Esophagus (tissue), 2 donors: ENCODE measurements around the gene CAMTA2. TPM values are rescaled to one million over a fixed set of nuclear protein-coding genes. Genes with fewer than 3 reads are reported as not detected.

Experiments
- H3K27ac ChIP-seq, 2 donors: one replicate each; pipeline ENCODE4 v1.5.1; 2013; ENCODE audit warnings: low read depth in 2 of 2, mild to moderate bottlenecking in 2 of 2, inconsistent platforms in 1 of 2, low read length in 1 of 2, moderate library complexity in 1 of 2
- H3K27me3 ChIP-seq, 2 donors: one replicate each; pipeline ENCODE4 v1.6.1; 2013; ENCODE audit warnings: low read length in 2 of 2, control low read depth in 1 of 2, mild to moderate bottlenecking in 1 of 2; ENCODE audit not compliant: insufficient read depth in 2 of 2, control insufficient read depth in 1 of 2
- H3K36me3 ChIP-seq, 2 donors: one replicate each; pipeline ENCODE4 v1.6.1; 2013; ENCODE audit warnings: low read length in 1 of 2; ENCODE audit not compliant: control insufficient read depth in 2 of 2, insufficient read depth in 2 of 2
- H3K4me1 ChIP-seq, 2 donors: one replicate each; pipeline ENCODE4 v1.6.1; 2013; ENCODE audit warnings: low read length in 1 of 2; ENCODE audit not compliant: control insufficient read depth in 2 of 2, insufficient read depth in 2 of 2
- H3K4me3 ChIP-seq, 2 donors: one replicate each; pipeline ENCODE4 v1.5.1; 2013; ENCODE audit warnings: low read length in 2 of 2, mild to moderate bottlenecking in 2 of 2, low read depth in 1 of 2, moderate library complexity in 1 of 2
- H3K9me3 ChIP-seq, 2 donors: one replicate each; pipeline ENCODE4 v1.6.1; 2013; ENCODE audit warnings: mild to moderate bottlenecking in 2 of 2, low read depth in 1 of 2, low read length in 1 of 2, moderate library complexity in 1 of 2; ENCODE audit not compliant: control insufficient read depth in 2 of 2, insufficient read depth in 1 of 2
- WGBS, 2 donors: extraction: QIAGEN DNeasy Blood & Tissue Kit; methylation state at CpG; one replicate each; pipeline ENCODE4 v1.1.7; 2013; 5-methylcytosine and 5-hydroxymethylcytosine counted together
- polyA plus RNA-seq, 2 donors: library from polyadenylated mRNA; stranded (reverse); fragments of 200-250 nt; gene quantifications; one replicate each; pipeline ENCODE4 v1.2.3, GENCODE V29; 2013
- donor health status: healthy with polysubstance abuse.
- donor health status: Bipolar disorder and iron deficiency.

Gene CAMTA2
- polyA plus RNA-seq, 2 donors = 26.3 to 50.8 TPM

- Histone ChIP-seq H3K36me3 (peaks cover 0 to 13% of the 10 kb centered on the region in 2 donors), H3K27me3 (no peaks in the 10 kb centered on the region), H3K4me1 (peaks cover 6 to 17% of the 10 kb centered on the region in 2 donors)
Observed at GRCh38 chr17:4949321-4950074, 38.0 kb downstream of the CAMTA2 start.

DNA sequence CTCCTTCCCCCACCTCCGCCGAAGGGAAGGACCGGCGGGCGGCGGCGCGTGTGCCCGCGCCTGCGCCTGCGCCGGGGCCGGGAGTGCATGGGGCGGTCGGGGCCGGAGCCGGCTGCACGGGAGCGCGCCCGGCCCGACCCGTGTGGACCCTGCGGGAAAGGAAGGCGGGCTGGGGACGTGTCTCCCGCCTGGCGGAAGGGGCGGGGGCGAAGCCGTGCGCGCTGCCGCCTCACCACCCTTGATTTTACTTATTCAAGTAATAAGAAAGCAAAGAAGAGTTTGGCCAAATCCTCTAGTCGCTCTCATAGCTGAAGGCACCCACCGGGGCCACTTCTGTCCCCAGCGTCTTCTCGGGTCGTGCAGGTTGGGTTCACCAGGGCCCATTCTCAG, 38.5 kb downstream of the CAMTA2 start:
- H3K27ac ChIP-seq = peak overlapping the region; percentile 97 to 100
- H3K4me3 ChIP-seq = peak overlapping the region; percentile 49 to 77
- peaks cover 6 to 18% of the 10 kb centered on the region in 2 donors for H3K4me1 ChIP-seq
- 0% methylated on average over 17 to 40 of the region's 40 CpGs for WGBS, 2 donors
- no peaks in the 10 kb centered on the region for H3K9me3 ChIP-seq
- no peaks in the 10 kb centered on the region for H3K27me3 ChIP-seq
- peaks cover 0 to 14% of the 10 kb centered on the region in 2 donors for H3K36me3 ChIP-seq

More at GRCh38 chr17:4949321-4950074, 38.0 kb downstream of the CAMTA2 start:
- H3K4me3 ChIP-seq = peak overlapping the region; percentile 49 to 77
- peak overlapping the region; percentile 97 to 100 for H3K27ac ChIP-seq
- WGBS, 2 donors = 0 to 1% methylated on average over 70 to 75 of the region's 75 CpGs
- no peaks in the 10 kb centered on the region for H3K9me3 ChIP-seq

DNA sequence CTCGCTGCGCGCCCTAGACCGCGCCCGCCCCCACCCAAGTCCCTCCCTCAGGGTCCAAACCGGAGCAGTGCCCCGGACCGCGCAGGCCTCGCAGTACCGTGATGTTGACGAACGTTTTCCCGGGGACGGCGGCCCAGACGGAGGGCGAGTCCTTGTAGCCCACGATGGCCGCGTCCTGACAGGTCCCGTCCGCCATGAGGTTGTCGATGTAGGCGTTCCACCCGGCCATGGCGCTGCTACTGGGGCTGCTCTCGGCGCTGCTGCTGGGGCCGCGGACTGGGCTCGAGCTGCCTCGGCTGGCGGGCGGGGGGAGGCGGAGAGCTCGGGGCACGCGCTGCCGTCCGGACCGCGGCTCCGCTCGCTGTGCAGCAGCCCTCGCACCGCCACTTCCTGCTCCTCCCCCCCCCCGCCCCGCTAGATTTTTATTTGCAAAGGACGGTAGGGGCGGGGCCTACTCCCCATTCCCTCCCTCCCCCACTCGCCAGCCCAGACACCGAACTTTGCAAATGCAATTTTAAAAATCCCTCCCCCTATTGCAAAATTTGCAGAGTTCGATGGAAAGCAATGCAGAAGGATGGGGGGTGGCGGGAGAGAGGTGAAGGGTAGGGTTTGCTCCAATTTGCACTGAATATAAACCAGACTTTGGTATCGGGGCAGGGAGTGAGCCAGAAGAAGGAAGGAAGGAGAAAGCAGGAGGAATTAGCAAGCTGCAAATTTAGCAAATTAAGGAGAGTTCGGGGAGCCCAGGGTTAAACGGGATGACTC, 39.1 kb downstream of the CAMTA2 start, which contains the start of gene PFN1:
TSS of gene PFN1 (minus strand) at position 365 of the 765 bp plus-strand sequence. CDS start at position 229, 136 bp downstream.
- Histone ChIP-seq H3K4me3 (peak within 1 kb of the TSS; percentile 77 to 99), H3K27me3 (no peaks in the 10 kb centered on the region), H3K36me3 (peaks cover 0 to 17% of the 10 kb centered on the region in 2 donors), H3K4me1 (peaks cover 4 to 15% of the 10 kb centered on the region in 2 donors), H3K27ac (peak within 1 kb of the TSS; percentile 99 to 100), H3K9me3 (no peaks in the 10 kb centered on the region)
- WGBS, 2 donors = 0 to 1% methylated on average over 56 to 59 of the region's 59 CpGs

GRCh38 chr17:4947411-4948165, 39.9 kb downstream of the CAMTA2 start:
- H3K9me3 ChIP-seq = no peaks in the 10 kb centered on the region
- peaks cover 2 to 15% of the 10 kb centered on the region in 2 donors for H3K4me1 ChIP-seq
- H3K4me3 ChIP-seq = peak overlapping the region; percentile 77 to 99
- 1 to 2% methylated on average over 40 to 56 of the region's 56 CpGs for WGBS, 2 donors
- peaks cover 1 to 24% of the 10 kb centered on the region in 2 donors for H3K36me3 ChIP-seq
- H3K27me3 ChIP-seq = no peaks in the 10 kb centered on the region
- peak overlapping the region; percentile 99 to 100 for H3K27ac ChIP-seq

DNA sequence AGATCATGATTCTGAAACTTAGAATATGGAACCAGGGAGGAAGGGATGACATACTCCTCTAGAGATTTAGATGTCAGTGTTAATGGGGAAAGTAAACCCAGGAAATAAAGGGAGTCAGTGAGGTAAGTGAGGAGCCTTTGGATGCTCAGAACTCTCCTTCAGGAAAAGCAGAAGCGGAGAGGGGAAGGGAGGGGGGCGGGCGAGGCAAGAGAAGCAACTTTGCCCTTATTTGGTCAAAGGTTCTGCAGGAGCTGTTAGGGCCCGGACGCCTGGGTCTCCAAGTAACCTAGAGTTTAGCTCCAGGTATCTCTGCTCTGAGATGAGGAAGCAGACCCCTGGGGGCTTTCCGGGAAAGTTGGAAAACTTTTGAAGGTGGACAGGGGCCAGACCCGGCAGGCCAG, 40.5 kb downstream of the CAMTA2 start:
- peak overlapping the region; percentile 90 to 100 for H3K27ac ChIP-seq
- peaks cover 2 to 15% of the 10 kb centered on the region in 2 donors for H3K4me1 ChIP-seq
- 0 to 1% methylated on average over 7 of the region's 7 CpGs for WGBS, 2 donors
- H3K4me3 ChIP-seq = peak overlapping the region; percentile 33 to 77
- H3K27me3 ChIP-seq = no peaks in the 10 kb centered on the region
- no peaks in the 10 kb centered on the region for H3K9me3 ChIP-seq
- H3K36me3 ChIP-seq = peaks cover 5 to 27% of the 10 kb centered on the region in 2 donors

DNA sequence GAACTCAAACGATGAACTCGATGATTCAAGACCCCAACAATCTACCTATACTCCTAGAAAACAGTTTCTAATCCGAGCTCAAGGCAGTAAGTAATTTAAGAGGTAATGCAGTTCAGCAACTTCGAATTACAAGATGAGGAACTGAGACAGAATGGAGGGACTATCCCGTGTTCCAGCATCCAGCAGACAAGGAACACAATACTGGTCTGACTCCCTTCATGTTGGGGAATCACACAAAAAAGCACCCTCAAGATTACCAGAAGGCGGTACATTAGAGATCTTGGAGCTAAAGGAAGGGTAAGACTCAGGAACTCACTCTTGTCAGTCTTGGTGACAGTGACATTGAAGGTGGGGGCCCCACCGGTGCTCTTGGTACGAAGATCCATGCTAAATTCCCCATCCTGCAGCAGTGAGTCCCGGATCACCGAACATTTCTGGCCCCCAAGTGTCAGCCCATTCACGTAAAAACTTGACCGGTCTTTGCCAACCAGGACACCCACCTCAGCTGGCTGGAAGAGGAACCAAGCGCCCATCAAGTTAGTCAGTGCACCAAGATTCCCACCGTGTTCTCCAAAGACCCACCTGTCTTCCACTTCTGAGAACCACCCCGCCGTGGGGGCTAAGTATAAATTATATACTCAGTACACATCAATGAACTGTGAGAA, 41.0 kb downstream of the CAMTA2 start:
- Histone ChIP-seq H3K36me3 (peaks cover 5 to 27% of the 10 kb centered on the region in 2 donors), H3K27ac (peak overlapping the region; percentile 54 to 85), H3K27me3 (no peaks in the 10 kb centered on the region), H3K4me3 (peak overlapping the region; percentile 33 to 77), H3K9me3 (no peaks in the 10 kb centered on the region), H3K4me1 (peaks cover 2 to 15% of the 10 kb centered on the region in 2 donors)
- WGBS, 2 donors = 18 to 22% methylated on average over 16 of the region's 16 CpGs

DNA sequence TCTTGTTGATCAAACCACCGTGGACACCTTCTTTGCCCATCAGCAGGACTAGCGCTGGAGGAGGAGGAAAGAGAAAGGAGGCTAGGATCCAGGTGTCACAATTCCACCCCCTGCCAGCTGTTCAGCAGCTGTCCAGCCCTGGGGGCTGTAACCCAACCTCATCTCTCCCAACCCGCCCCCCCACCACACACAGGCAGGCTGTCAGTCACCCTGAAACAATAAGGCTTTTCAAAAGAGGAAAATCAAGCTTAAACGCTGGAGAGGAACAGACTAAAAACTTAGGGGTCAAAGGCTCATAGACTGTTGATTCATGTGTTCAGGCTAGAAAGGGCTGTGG, 41.6 kb downstream of the CAMTA2 start:
- WGBS, 2 donors = 12 to 19% methylated on average over 4 of the region's 4 CpGs
- peaks cover 2 to 15% of the 10 kb centered on the region in 2 donors for H3K4me1 ChIP-seq
- H3K36me3 ChIP-seq = peaks cover 5 to 27% of the 10 kb centered on the region in 2 donors
- H3K27me3 ChIP-seq = no peaks in the 10 kb centered on the region
- no peaks in the 10 kb centered on the region for H3K9me3 ChIP-seq
- H3K27ac ChIP-seq = peak overlapping the region; percentile 54 to 85
- H3K4me3 ChIP-seq = peak overlapping the region in 1 of 2 donors; percentile 77

DNA sequence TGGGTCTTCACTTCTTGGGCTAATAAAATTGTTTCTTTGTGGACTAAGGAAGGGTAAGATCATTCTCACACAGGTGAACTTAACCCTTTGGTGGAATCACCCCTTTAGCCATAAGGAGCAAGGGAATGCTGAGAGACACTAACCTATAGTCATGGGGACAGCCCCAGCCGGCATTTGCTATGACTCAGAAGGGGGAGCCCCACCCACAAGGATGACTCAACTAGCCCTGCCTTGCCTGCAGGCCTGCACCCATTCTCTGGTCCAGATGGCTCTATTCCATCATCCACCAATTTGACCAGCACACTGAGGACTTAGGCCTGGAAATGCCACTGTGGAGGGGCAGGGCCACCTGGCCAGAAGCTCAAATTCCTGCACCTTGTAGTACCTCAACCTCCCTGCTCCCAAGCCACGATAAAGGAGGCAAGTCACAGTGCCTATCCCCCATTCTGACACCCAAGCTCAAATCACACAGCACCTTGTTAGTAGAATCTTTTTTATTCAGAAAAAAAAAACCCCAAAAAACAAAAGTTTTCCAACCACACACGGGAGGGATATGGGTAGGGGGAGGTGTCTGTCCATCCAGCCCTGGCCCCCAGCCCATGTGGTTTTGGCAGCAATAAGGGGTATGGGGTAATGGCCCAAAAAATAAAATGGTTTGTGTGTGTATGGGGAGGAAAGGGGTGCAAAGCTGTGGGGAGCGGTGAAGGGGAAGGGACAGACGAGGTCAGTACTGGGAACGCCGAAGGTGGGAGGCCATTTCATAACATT, 42.1 kb downstream of the CAMTA2 start:
- H3K4me1 ChIP-seq = peaks cover 2 to 13% of the 10 kb centered on the region in 2 donors
- peaks cover 5 to 27% of the 10 kb centered on the region in 2 donors for H3K36me3 ChIP-seq
- H3K27ac ChIP-seq = peak overlapping the region; percentile 69 to 85
- peak overlapping the region in 1 of 2 donors; percentile 11 for H3K4me3 ChIP-seq
- H3K9me3 ChIP-seq = no peaks in the 10 kb centered on the region
- 20 to 22% methylated on average over 7 of the region's 7 CpGs for WGBS, 2 donors
- no peaks in the 10 kb centered on the region for H3K27me3 ChIP-seq
